Measurements from ENCODE around the gene C1S.

Gene C1S

GRCh38 chr12:7079826-7080125 is 19.3 kb downstream of the C1S start:
- in situ Hi-C loops (cut with MboI; ENCODE audit: low sequenced_read_pairs, unreplicated experiment): no loop called here
- DNase-seq (ENCODE audit: low spot score): no peak
- no peak for TF ChIP-seq CTCF (IDR thresholded peaks at IDR 0.05; ENCODE audit: borderline replicate concordance, control extremely low read depth, extremely low read depth, insufficient read depth, missing control alignments)

- DNase-seq (ENCODE audit: low spot score): no peak
- in situ Hi-C loops (cut with MboI; ENCODE audit: low sequenced_read_pairs, unreplicated experiment): no loop called here
- TF ChIP-seq CTCF (IDR thresholded peaks at IDR 0.05; ENCODE audit: borderline replicate concordance, control extremely low read depth, extremely low read depth, insufficient read depth, missing control alignments): no peak
These were observed 20.5 kb downstream of the C1S start for GRCh38 chr12:7081037-7081436.

- DNase-seq (ENCODE audit: low spot score): no peak
- TF ChIP-seq CTCF (IDR thresholded peaks at IDR 0.05; ENCODE audit: borderline replicate concordance, control extremely low read depth, extremely low read depth, insufficient read depth, missing control alignments): no peak
- in situ Hi-C loops (cut with MboI; ENCODE audit: low sequenced_read_pairs, unreplicated experiment): no loop called here
These were observed 22.6 kb downstream of the C1S start for GRCh38 chr12:7083125-7083524.

- no peak for TF ChIP-seq CTCF (IDR thresholded peaks at IDR 0.05; ENCODE audit: borderline replicate concordance, control extremely low read depth, extremely low read depth, insufficient read depth, missing control alignments)
- in situ Hi-C loops (cut with MboI; ENCODE audit: low sequenced_read_pairs, unreplicated experiment): no loop called here
- DNase-seq (ENCODE audit: low spot score): no peak
These were observed 28.8 kb downstream of the C1S start for GRCh38 chr12:7089196-7089871.

GRCh38 chr12:7090222-7090998 is 29.9 kb downstream of the C1S start:
- in situ Hi-C loops (cut with MboI; ENCODE audit: low sequenced_read_pairs, unreplicated experiment): no loop called here
- DNase-seq (ENCODE audit: low spot score): no peak
- TF ChIP-seq CTCF (IDR thresholded peaks at IDR 0.05; ENCODE audit: borderline replicate concordance, control extremely low read depth, extremely low read depth, insufficient read depth, missing control alignments): no peak

- no peak for TF ChIP-seq CTCF (IDR thresholded peaks at IDR 0.05; ENCODE audit: borderline replicate concordance, control extremely low read depth, extremely low read depth, insufficient read depth, missing control alignments)
- DNase-seq (ENCODE audit: low spot score): no peak
- in situ Hi-C loops (cut with MboI; ENCODE audit: low sequenced_read_pairs, unreplicated experiment): no loop called here
These were observed 30.7 kb downstream of the C1S start for GRCh38 chr12:7091171-7091570.

Data from GM13976 (cell line).